ENCODE data around the gene CCDC141.

DNA sequence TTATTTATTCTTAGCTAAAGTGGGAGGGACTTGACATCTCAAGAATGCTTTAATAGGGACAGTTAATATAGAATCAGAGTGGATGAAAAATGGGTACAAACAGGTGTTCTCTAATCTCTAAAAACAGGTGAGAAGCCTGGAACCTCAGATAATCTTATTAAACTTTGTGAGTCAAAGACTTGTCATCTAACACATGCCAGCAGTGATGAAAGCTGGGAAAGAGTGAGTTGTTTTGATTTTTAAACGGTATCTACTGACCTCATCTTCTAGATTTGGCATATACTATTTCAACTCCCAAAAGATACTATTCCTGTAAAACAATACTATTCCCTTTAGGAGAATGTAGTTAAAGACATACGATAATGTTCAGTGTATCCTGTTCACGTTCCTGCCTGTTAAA lies 103.4 kb downstream of the CCDC141 start:
- TF ChIP-seq, protein P1, sequence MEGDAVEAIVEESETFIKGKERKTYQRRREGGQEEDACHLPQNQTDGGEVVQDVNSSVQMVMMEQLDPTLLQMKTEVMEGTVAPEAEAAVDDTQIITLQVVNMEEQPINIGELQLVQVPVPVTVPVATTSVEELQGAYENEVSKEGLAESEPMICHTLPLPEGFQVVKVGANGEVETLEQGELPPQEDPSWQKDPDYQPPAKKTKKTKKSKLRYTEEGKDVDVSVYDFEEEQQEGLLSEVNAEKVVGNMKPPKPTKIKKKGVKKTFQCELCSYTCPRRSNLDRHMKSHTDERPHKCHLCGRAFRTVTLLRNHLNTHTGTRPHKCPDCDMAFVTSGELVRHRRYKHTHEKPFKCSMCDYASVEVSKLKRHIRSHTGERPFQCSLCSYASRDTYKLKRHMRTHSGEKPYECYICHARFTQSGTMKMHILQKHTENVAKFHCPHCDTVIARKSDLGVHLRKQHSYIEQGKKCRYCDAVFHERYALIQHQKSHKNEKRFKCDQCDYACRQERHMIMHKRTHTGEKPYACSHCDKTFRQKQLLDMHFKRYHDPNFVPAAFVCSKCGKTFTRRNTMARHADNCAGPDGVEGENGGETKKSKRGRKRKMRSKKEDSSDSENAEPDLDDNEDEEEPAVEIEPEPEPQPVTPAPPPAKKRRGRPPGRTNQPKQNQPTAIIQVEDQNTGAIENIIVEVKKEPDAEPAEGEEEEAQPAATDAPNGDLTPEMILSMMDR (conservative IDR thresholded peaks at IDR 0.05 in 1 of 2, IDR thresholded peaks at IDR 0.05 in 1 of 2; ENCODE audit: extremely low read depth in 1 of 2, insufficient read depth in 1 of 2, low read depth in 1 of 2, low read length in 2 of 2) = no peak
- TF ChIP-seq EZH2 (IDR thresholded peaks at IDR 0.05; ENCODE audit: borderline replicate concordance, low read length) = no peak
